K562 (cell line): ENCODE results near the gene PCSK7. TPM values are rescaled to one million over a fixed set of nuclear protein-coding genes. Genes with fewer than 3 reads are reported as not detected.

Source experiments
- ATF6 ChIP-seq: sonication (generic); formaldehyde crosslinking; IDR thresholded peaks from 2 replicates; pipeline ENCODE4 v1.4.0; 2020; ENCODE audit warnings: mild to moderate bottlenecking, missing genetic modification reagents
- BHLHE40 ChIP-seq: IDR thresholded peaks from 2 replicates; pipeline ENCODE4 v1.6.1; 2011; ENCODE audit warnings: low read length, improper control_type of control experiment
- MAZ ChIP-seq, 2 experiments: fragments of 450-650 bp in 1 of 2; sonication (generic) in 1 of 2; formaldehyde crosslinking; IDR thresholded peaks in 1 of 2; conservative IDR thresholded peaks in 1 of 2; 2 replicates each; pipeline versions ENCODE4 v1.4.0 to v1.5.0; 2020; ENCODE audit warnings: mild to moderate bottlenecking in 1 of 2, missing genetic modification reagents in 1 of 2
- MEF2D ChIP-seq: conservative IDR thresholded peaks from 2 replicates; pipeline ENCODE4 v1.6.1; 2016; ENCODE audit warnings: low read depth, missing genetic modification characterization, missing compliant biosample characterization
- PML ChIP-seq: IDR thresholded peaks from 2 replicates; pipeline ENCODE4 v1.6.1; 2012; ENCODE audit warnings: low read length, inconsistent platforms
- ZNF584 ChIP-seq: fragments of 200-800 bp; sonication (Bioruptor generic); IDR thresholded peaks from 2 replicates; pipeline ENCODE4 v1.6.1; 2016; ENCODE audit warnings: low read depth, mild to moderate bottlenecking, missing genetic modification characterization, missing compliant biosample characterization
- polyA plus RNA-seq, 8 experiments: library from polyadenylated mRNA; depleted of rRNA in 4 of 8; stranded (reverse) in 5 of 8; unstranded in 3 of 8; fragments of >200 nt; fragmentation: Nextera tagmentation in 2 of 8; fragmentation: Illumina TruSeq in 1 of 8; extraction: Ambion mirVana in 2 of 8; extraction: Trizol in 1 of 8; gene quantifications; 2 replicates each; pipeline versions ENCODE4 v1.2.1 to v1.2.3, GENCODE V29; 2011 to 2014; ENCODE audit warnings: inconsistent platforms in 1 of 8, missing spikeins in 1 of 8
- total RNA-seq, 7 experiments: library from RNA; depleted of rRNA in 6 of 7; stranded (reverse); fragments of >200 nt in 6 of 7; fragmentation: Illumina TruSeq in 2 of 7; extraction: Trizol in 2 of 7; gene quantifications; 2 replicates each; pipeline versions ENCODE4 v1.2.1 to v1.2.3, GENCODE V29; 2011 to 2021; ENCODE audit warnings: low replicate concordance in 1 of 7
- TF ChIP-seq, protein P1 (sequence below): fragments of 450-650 bp; IDR thresholded peaks from 2 replicates; pipeline ENCODE4 v1.6.1; 2016; ENCODE audit warnings: antibody characterized with exemption
- TF ChIP-seq, protein P2 (sequence below): fragments of 200-800 bp; sonication (Bioruptor generic); IDR thresholded peaks from 2 replicates; pipeline ENCODE4 v1.6.1; 2016; ENCODE audit warnings: missing genetic modification characterization, missing compliant biosample characterization

The PCSK7 gene
- total and polyA plus RNA-seq, 9 of the 15 experiments (the other 6 are each of a cell fraction or from before 2014, with no cell fraction given), result 3.1 to 29.2 (median 15.6) TPM

- no peak for TF ChIP-seq ATF6 (CRISPR knock-in tag)
- no peak for TF ChIP-seq BHLHE40
- TF ChIP-seq ZNF584 (CRISPR knock-in tag), result 0 out of 2 replicates have a peak, but pooled peaks have one; percentile 28
- TF ChIP-seq, protein P1, sequence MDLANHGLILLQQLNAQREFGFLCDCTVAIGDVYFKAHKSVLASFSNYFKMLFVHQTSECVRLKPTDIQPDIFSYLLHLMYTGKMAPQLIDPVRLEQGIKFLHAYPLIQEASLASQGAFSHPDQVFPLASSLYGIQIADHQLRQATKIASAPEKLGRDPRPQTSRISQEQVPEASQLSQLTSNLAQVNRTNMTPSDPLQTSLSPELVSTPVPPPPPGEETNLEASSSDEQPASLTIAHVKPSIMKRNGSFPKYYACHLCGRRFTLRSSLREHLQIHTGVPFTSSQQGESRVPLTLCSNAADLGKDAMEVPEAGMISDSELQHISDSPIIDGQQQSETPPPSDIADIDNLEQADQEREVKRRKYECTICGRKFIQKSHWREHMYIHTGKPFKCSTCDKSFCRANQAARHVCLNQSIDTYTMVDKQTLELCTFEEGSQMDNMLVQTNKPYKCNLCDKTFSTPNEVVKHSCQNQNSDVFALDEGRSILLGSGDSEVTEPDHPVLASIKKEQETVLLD, result peak; percentile 62; the same call in 1 of the 2 replicates
- TF ChIP-seq MEF2D (tag), result peak; percentile 45; the same call in 1 of the 2 replicates
- TF ChIP-seq PML, result peak; percentile 93
- TF ChIP-seq, protein P2, sequence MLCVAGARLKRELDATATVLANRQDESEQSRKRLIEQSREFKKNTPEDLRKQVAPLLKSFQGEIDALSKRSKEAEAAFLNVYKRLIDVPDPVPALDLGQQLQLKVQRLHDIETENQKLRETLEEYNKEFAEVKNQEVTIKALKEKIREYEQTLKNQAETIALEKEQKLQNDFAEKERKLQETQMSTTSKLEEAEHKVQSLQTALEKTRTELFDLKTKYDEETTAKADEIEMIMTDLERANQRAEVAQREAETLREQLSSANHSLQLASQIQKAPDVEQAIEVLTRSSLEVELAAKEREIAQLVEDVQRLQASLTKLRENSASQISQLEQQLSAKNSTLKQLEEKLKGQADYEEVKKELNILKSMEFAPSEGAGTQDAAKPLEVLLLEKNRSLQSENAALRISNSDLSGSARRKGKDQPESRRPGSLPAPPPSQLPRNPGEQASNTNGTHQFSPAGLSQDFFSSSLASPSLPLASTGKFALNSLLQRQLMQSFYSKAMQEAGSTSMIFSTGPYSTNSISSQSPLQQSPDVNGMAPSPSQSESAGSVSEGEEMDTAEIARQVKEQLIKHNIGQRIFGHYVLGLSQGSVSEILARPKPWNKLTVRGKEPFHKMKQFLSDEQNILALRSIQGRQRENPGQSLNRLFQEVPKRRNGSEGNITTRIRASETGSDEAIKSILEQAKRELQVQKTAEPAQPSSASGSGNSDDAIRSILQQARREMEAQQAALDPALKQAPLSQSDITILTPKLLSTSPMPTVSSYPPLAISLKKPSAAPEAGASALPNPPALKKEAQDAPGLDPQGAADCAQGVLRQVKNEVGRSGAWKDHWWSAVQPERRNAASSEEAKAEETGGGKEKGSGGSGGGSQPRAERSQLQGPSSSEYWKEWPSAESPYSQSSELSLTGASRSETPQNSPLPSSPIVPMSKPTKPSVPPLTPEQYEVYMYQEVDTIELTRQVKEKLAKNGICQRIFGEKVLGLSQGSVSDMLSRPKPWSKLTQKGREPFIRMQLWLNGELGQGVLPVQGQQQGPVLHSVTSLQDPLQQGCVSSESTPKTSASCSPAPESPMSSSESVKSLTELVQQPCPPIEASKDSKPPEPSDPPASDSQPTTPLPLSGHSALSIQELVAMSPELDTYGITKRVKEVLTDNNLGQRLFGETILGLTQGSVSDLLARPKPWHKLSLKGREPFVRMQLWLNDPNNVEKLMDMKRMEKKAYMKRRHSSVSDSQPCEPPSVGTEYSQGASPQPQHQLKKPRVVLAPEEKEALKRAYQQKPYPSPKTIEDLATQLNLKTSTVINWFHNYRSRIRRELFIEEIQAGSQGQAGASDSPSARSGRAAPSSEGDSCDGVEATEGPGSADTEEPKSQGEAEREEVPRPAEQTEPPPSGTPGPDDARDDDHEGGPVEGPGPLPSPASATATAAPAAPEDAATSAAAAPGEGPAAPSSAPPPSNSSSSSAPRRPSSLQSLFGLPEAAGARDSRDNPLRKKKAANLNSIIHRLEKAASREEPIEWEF, result 0 out of 2 replicates have a peak, but pooled peaks have one; percentile 45
- peak; percentile 48 to 65; a peak in 2 of 4 replicates for TF ChIP-seq MAZ (CRISPR knock-in tag; conservative IDR thresholded peaks at IDR 0.05 in 1 of 2, IDR thresholded peaks at IDR 0.05 in 1 of 2)
These were observed 7.9 kb downstream of the PCSK7 start (continued) for GRCh38 chr11:117223741-117224689.
